A549 (cell line): ENCODE results near the gene SLC9A3. TPM values are rescaled to one million over a fixed set of nuclear protein-coding genes. Genes with fewer than 3 reads are reported as not detected.

Source experiments
- ATAC-seq, 2 experiments: fragments of 200-7000 bp in 1 of 2; fragments of >200 bp in 1 of 2; cut with Nextera tagmentation in 1 of 2; cut with Tn5 transposase in 1 of 2; 3 replicates each; pipeline versions ENCODE4 v1.8.0 to v1.9.1; 2018 to 2020; ENCODE audit warnings: mild to moderate bottlenecking in 1 of 2, moderate library complexity in 1 of 2
- CTCF ChIA-PET: fragments of 300-600 bp; sonication (Branson Sonifier 250); formaldehyde crosslinking; extraction: SDS; loops from one replicate; lab custom pipeline; 2021; ENCODE audit warnings: antibody characterized with exemption, inconsistent platforms; lab: Yijun Ruan, JAX
- POLR2A ChIA-PET: fragments of 350-600 bp; formaldehyde crosslinking; extraction: SDS; loops from one replicate; lab custom pipeline; 2021; ENCODE audit warnings: antibody characterized with exemption, inconsistent platforms; lab: Yijun Ruan, JAX
- DNase-seq, 2 experiments: peaks; one replicate each; pipeline versions ENCODE4 v3.0.0 to v3.0.0-alpha.2; 2011 to 2016; ENCODE audit warnings: low read depth in 1 of 2, low spot score in 1 of 2
- FAIRE-seq: peaks from 2 replicates; lab custom pipeline; 2011; peaks lifted over from hg19 to GRCh38; lab: Jason Lieb, UNC
- H3K27ac ChIP-seq, 2 experiments: fragments of >200 bp; sonication (Bioruptor Twin); formaldehyde crosslinking; 3 replicates each; pipeline ENCODE4 v1.5.1; 2016 to 2017
- H3K4me1 ChIP-seq: fragments of >200 bp; sonication (Bioruptor Twin); formaldehyde crosslinking; 3 replicates; pipeline ENCODE4 v1.6.1; 2016
- H3K4me2 ChIP-seq: fragments of >200 bp; sonication (Bioruptor Twin); formaldehyde crosslinking; 3 replicates; pipeline ENCODE4 v1.6.1; 2016
- H3K4me3 ChIP-seq: fragments of >200 bp; sonication (Bioruptor Twin); formaldehyde crosslinking; 3 replicates; pipeline ENCODE4 v1.5.1; 2016
- H3K9me3 ChIP-seq: fragments of >200 bp; sonication (Bioruptor Twin); formaldehyde crosslinking; 3 replicates; pipeline ENCODE4 v1.6.1; 2016
- ATOH8 ChIP-seq: fragments of 250-450 bp; sonication (Bioruptor Pico); IDR thresholded peaks from 2 replicates; pipeline ENCODE4 v1.5.0; 2020; ENCODE audit warnings: low read depth, mild to moderate bottlenecking, moderate library complexity
- CBX2 ChIP-seq: fragments of 200-600 bp; sonication (generic); IDR thresholded peaks from 2 replicates; pipeline ENCODE4 v1.6.1; 2016; ENCODE audit warnings: low read depth, mild to moderate bottlenecking, borderline replicate concordance
- CBX8 ChIP-seq: fragments of 200-600 bp; sonication (generic); IDR thresholded peaks from 2 replicates; pipeline ENCODE4 v1.6.1; 2016
- CHD2 ChIP-seq: fragments of 150-350 bp; IDR thresholded peaks from 2 replicates; pipeline ENCODE4 v1.6.1; 2014; ENCODE audit warnings: low read length; ENCODE audit not compliant: partially characterized antibody
- CHD4 ChIP-seq: fragments of 200-600 bp; sonication (generic); IDR thresholded peaks from 2 replicates; pipeline ENCODE4 v1.6.1; 2016; ENCODE audit warnings: antibody characterized with exemption, mild to moderate bottlenecking, borderline replicate concordance
- E2F6 ChIP-seq: IDR thresholded peaks from 2 replicates; pipeline ENCODE4 v1.6.1; 2012; ENCODE audit warnings: low read depth, borderline replicate concordance
- EP300 ChIP-seq, 2 experiments: fragments of >200 bp; sonication (Bioruptor Twin); formaldehyde crosslinking; IDR thresholded peaks; 2 replicates in 1 of 2; 3 replicates in 1 of 2; pipeline ENCODE4 v1.6.1; 2016 to 2017
- FOXS1 ChIP-seq: fragments of 250-450 bp; sonication (Bioruptor Pico); IDR thresholded peaks from 2 replicates; pipeline ENCODE4 v1.5.0; 2020; ENCODE audit warnings: mild to moderate bottlenecking, moderate library complexity
- GATA3 ChIP-seq: IDR thresholded peaks from 2 replicates; pipeline ENCODE4 v1.6.1; 2012; ENCODE audit warnings: borderline replicate concordance
- HDAC2 ChIP-seq: fragments of 200-600 bp; sonication (generic); IDR thresholded peaks from 2 replicates; pipeline ENCODE4 v1.6.1; 2016
- HOXB5 ChIP-seq: fragments of 250-450 bp; sonication (Bioruptor Pico); IDR thresholded peaks from 2 replicates; pipeline ENCODE4 v1.5.0; 2020; ENCODE audit warnings: mild to moderate bottlenecking, moderate library complexity
- JUN ChIP-seq, 2 experiments: fragments of >200 bp; sonication (Bioruptor Twin); formaldehyde crosslinking; IDR thresholded peaks; 2 replicates in 1 of 2; 3 replicates in 1 of 2; pipeline ENCODE4 v1.6.1; 2016 to 2017
- JUNB ChIP-seq: fragments of >200 bp; sonication (Bioruptor Twin); formaldehyde crosslinking; IDR thresholded peaks from 2 replicates; pipeline ENCODE4 v1.6.1; 2016
- KDM5A ChIP-seq: fragments of 200-600 bp; sonication (generic); IDR thresholded peaks from 2 replicates; pipeline ENCODE4 v1.6.1; 2016; ENCODE audit warnings: antibody characterized with exemption, mild to moderate bottlenecking
- MAFK ChIP-seq: fragments of 450-650 bp; IDR thresholded peaks from 2 replicates; pipeline ENCODE4 v1.6.1; 2014; ENCODE audit not compliant: partially characterized antibody
- MAX ChIP-seq: IDR thresholded peaks from 2 replicates; pipeline ENCODE4 v1.6.1; 2012
- MYC ChIP-seq: IDR thresholded peaks from 2 replicates; pipeline ENCODE4 v1.6.1; 2012; ENCODE audit warnings: mild to moderate bottlenecking, inconsistent platforms, low read length, improper control_type of control experiment, borderline replicate concordance
- NFE2L2 ChIP-seq: fragments of 150-350 bp; conservative IDR thresholded peaks from 2 replicates; pipeline ENCODE4 v1.6.1; 2014; ENCODE audit warnings: low read length
- NPAS2 ChIP-seq: fragments of 250-450 bp; sonication (Bioruptor Pico); IDR thresholded peaks from 2 replicates; pipeline ENCODE4 v1.8.0; 2022; ENCODE audit warnings: mild to moderate bottlenecking, moderate library complexity, borderline replicate concordance
- PBX3 ChIP-seq: IDR thresholded peaks from 2 replicates; pipeline ENCODE4 v1.6.1; 2012
- POLR2A ChIP-seq: IDR thresholded peaks from 2 replicates; pipeline ENCODE4 v1.6.1; 2012; ENCODE audit warnings: mild to moderate bottlenecking, low read length
- RAD21 ChIP-seq, 2 experiments: fragments of >200 bp in 1 of 2; sonication (Bioruptor Twin) in 1 of 2; formaldehyde crosslinking in 1 of 2; IDR thresholded peaks in 1 of 2; conservative IDR thresholded peaks in 1 of 2; 2 replicates in 1 of 2; 3 replicates in 1 of 2; pipeline ENCODE4 v1.6.1; 2012 to 2018; ENCODE audit warnings: inconsistent platforms in 1 of 2
- RARB ChIP-seq: fragments of 250-450 bp; sonication (Bioruptor Pico); IDR thresholded peaks from 2 replicates; pipeline ENCODE4 v1.8.0; 2021; ENCODE audit warnings: mild to moderate bottlenecking, moderate library complexity
- RCOR1 ChIP-seq: fragments of 150-350 bp; IDR thresholded peaks from 2 replicates; pipeline ENCODE4 v1.6.1; 2014; ENCODE audit warnings: antibody characterized with exemption, low read length, low read depth
- RFX5 ChIP-seq: fragments of 450-650 bp; IDR thresholded peaks from 2 replicates; pipeline ENCODE4 v1.7.1; 2014; ENCODE audit warnings: antibody characterized with exemption, mild to moderate bottlenecking, moderate library complexity
- SMC3 ChIP-seq: fragments of >200 bp; sonication (Bioruptor Twin); formaldehyde crosslinking; IDR thresholded peaks from 3 replicates; pipeline ENCODE4 v1.6.1; 2018; ENCODE audit warnings: inconsistent platforms
- TFCP2L1 ChIP-seq: fragments of 250-450 bp; sonication (Bioruptor Pico); IDR thresholded peaks from 2 replicates; pipeline ENCODE4 v1.5.0; 2021; ENCODE audit warnings: mild to moderate bottlenecking
- USF2 ChIP-seq: fragments of 450-650 bp; IDR thresholded peaks from 2 replicates; pipeline ENCODE4 v1.6.1; 2014; ENCODE audit warnings: antibody characterized with exemption
- ZC3H11A ChIP-seq: fragments of 450-650 bp; IDR thresholded peaks from 2 replicates; pipeline ENCODE4 v1.6.1; 2014; ENCODE audit warnings: antibody characterized with exemption, mild to moderate bottlenecking
- ZFP36 ChIP-seq: fragments of 450-650 bp; IDR thresholded peaks from 2 replicates; pipeline ENCODE4 v1.6.1; 2014; ENCODE audit warnings: borderline replicate concordance; ENCODE audit not compliant: partially characterized antibody
- ZNF302 ChIP-seq: fragments of 250-450 bp; sonication (Bioruptor Pico); IDR thresholded peaks from 2 replicates; pipeline ENCODE4 v1.9.0; 2021; ENCODE audit warnings: inconsistent platforms, mild to moderate bottlenecking, moderate library complexity
- WGBS: methylation state at CpG from one replicate; pipeline ENCODE4 v1.1.6; 2017; ENCODE audit errors: missing lambda C conversion rate; 5-methylcytosine and 5-hydroxymethylcytosine counted together
- polyA plus RNA-seq, 4 experiments: library from polyadenylated mRNA; depleted of rRNA in 3 of 4; stranded (reverse); fragments of >200 nt; fragmentation: RNase III in 1 of 4; extraction: RNeasy Plus Mini Kit Qiagen cat#74134 plus additional on column Dnase treatment in 1 of 4; gene quantifications; 2 replicates in 3 of 4; 3 replicates in 1 of 4; pipeline ENCODE4 v1.2.3, GENCODE V29; 2011 to 2017

The SLC9A3 gene
- polyA plus RNA-seq, 2 of the 4 experiments (the other 2 are of a cell fraction): 1.3 TPM

- H3K4me3 ChIP-seq: no peak overlapping the region
- FAIRE-seq: no peak
- no peak for DNase-seq
- WGBS: 55% methylated on average over 11 of the region's 13 CpGs
- TF ChIP-seq CBX2: no peak
- no peak for TF ChIP-seq CBX8
- no peak for TF ChIP-seq TFCP2L1 (CRISPR knock-in tag)
- no peak for TF ChIP-seq POLR2A
- TF ChIP-seq JUN (IDR thresholded peaks at IDR 0.05): no peak
- no peak for TF ChIP-seq KDM5A
- no peak for TF ChIP-seq RCOR1
- no peak for TF ChIP-seq MYC
- TF ChIP-seq ZC3H11A: no peak
- TF ChIP-seq ZNF302: no peak
- TF ChIP-seq MAFK: no peak
- H3K4me1 ChIP-seq: peaks cover 7% of the 10 kb centered on the region
- ChIA-PET POLR2A (no interaction called here), CTCF (interaction anchor here (0.7 to 1.1 kb wide), 2 partner anchors 15 to 161 kb away, joined by 3 read pairs; no protein-coding TSS in a partner anchor)
- H3K27ac ChIP-seq: no peak overlapping the region
- no peak overlapping the region for H3K4me2 ChIP-seq
- ATAC-seq: no peak
- no peaks in the 10 kb centered on the region for H3K9me3 ChIP-seq
Measured at GRCh38 chr5:477871-478270, 46.4 kb downstream of the SLC9A3 start.

GRCh38 chr5:477247-477646 lies 47.0 kb downstream of the SLC9A3 start:
- FAIRE-seq: no peak
- ATAC-seq: no peak
- TF ChIP-seq SMC3 (no peak), MAX (no peak), ZFP36 (no peak), USF2 (no peak), JUN (IDR thresholded peaks at IDR 0.05) (no peak), RARB (CRISPR knock-in tag) (no peak), CHD2 (no peak)
- TF ChIP-seq, all 56 proteins: peak for 0

GRCh38 chr5:476814-477175 lies 47.5 kb downstream of the SLC9A3 start:
- no peak overlapping the region for H3K4me3 ChIP-seq
- FAIRE-seq: no peak
- TF ChIP-seq PBX3 (no peak), HDAC2 (no peak), TFCP2L1 (CRISPR knock-in tag) (no peak), HOXB5 (CRISPR knock-in tag) (no peak), FOXS1 (CRISPR knock-in tag) (no peak), E2F6 (no peak), EP300 (IDR thresholded peaks at IDR 0.05) (no peak), ZNF302 (no peak), GATA3 (no peak), RAD21 (conservative IDR thresholded peaks at IDR 0.05 in 1 of 2, IDR thresholded peaks at IDR 0.05 in 1 of 2) (no peak), RCOR1 (no peak), NPAS2 (CRISPR knock-in tag) (no peak), CHD4 (no peak), JUNB (no peak), ZC3H11A (no peak), KDM5A (no peak), ATOH8 (CRISPR knock-in tag) (no peak), CBX8 (no peak), NFE2L2 (no peak), RFX5 (no peak)
- TF ChIP-seq, all 56 proteins: peak for 0
- ChIA-PET POLR2A (no interaction called here), CTCF (interaction anchor here (1.1 kb wide), 1 partner anchor 16 kb away, joined by 3 read pairs; no protein-coding TSS in a partner anchor)
- H3K4me1 ChIP-seq: peaks cover 10% of the 10 kb centered on the region
- no peak for ATAC-seq
- H3K4me2 ChIP-seq: no peak overlapping the region
- no peaks in the 10 kb centered on the region for H3K9me3 ChIP-seq
- no peak for DNase-seq
- H3K27ac ChIP-seq: no peak overlapping the region
- 37% methylated on average over 6 of the region's 9 CpGs for WGBS

More at GRCh38 chr5:477247-477646, 47.0 kb downstream of the SLC9A3 start:
- H3K4me1 ChIP-seq: peaks cover 7% of the 10 kb centered on the region
- no peak for DNase-seq
- ChIA-PET POLR2A (no interaction called here), CTCF (interaction anchor here (0.7 to 1.1 kb wide), 2 partner anchors 16 to 160 kb away, joined by 3 read pairs; no protein-coding TSS in a partner anchor)
- H3K4me3 ChIP-seq: no peak overlapping the region
- no peak overlapping the region for H3K4me2 ChIP-seq
- WGBS: 46% methylated on average over 11 of the region's 19 CpGs
- H3K27ac ChIP-seq: no peak overlapping the region
- no peaks in the 10 kb centered on the region for H3K9me3 ChIP-seq
